Upper lobe of right lung (tissue), 1 donor: ENCODE data around the gene TMEM187. TPM values are rescaled to one million over a fixed set of nuclear protein-coding genes. Genes with fewer than 3 reads are reported as not detected.
"Not testable (repeated sequence)": the region's sequence is repeated elsewhere in the genome, so short reads cannot be mapped to it uniquely, and the experiment has no call there.

Experiments used
- ATAC-seq: fragments of 200-7000 bp; cut with Tn5 transposase; one replicate; pipeline ENCODE4 v1.9.1; 2020; ENCODE audit warnings: mild to moderate bottlenecking, moderate library complexity
- DNase-seq: peaks from one replicate; pipeline ENCODE4 v3.0.0-alpha.2; 2020
- H3K27ac ChIP-seq: fragments of 200-600 bp; one replicate; pipeline ENCODE4 v1.8.0; 2022
- H3K27me3 ChIP-seq: fragments of 200-600 bp; one replicate; pipeline ENCODE4 v1.8.0; 2022; ENCODE audit warnings: mild to moderate bottlenecking
- H3K36me3 ChIP-seq: fragments of 200-600 bp; one replicate; pipeline ENCODE4 v1.8.0; 2022
- H3K4me1 ChIP-seq: fragments of 200-600 bp; one replicate; pipeline ENCODE4 v1.8.0; 2022
- H3K4me3 ChIP-seq: fragments of 200-600 bp; one replicate; pipeline ENCODE4 v1.8.0; 2022; ENCODE audit warnings: mild to moderate bottlenecking
- H3K9me3 ChIP-seq: fragments of 200-600 bp; one replicate; pipeline ENCODE4 v1.8.0; 2022
- CTCF ChIP-seq: fragments of 200-600 bp; IDR thresholded peaks from one replicate; pipeline ENCODE4 v1.8.0; 2022; ENCODE audit warnings: antibody characterized with exemption
- intact Hi-C: fragments of 100-400 bp; cut with DNase I; formaldehyde crosslinking; loops from one replicate; pipeline ENCODE4 v1.11.0; 2022
- total RNA-seq: library from RNA; stranded (reverse); fragmentation: NEBNext Ultra II Directional; extraction: Animal tissue kit (Norgen Biotek cat#: 25700); gene quantifications from one replicate; pipeline ENCODE4 v1.2.1, GENCODE V29; 2021
- donor health status: DM: no; HTN: yes; CAD: no; lungs with severe emphysema.

The TMEM187 gene
- total RNA-seq, 1 donor from 2014 or later: 9.0 TPM

GRCh38 chrX:153971450-153972367 is 845 bp upstream of the TMEM187 start, which contains the start of gene HCFC1:
Gene HCFC1 (minus strand): TSS chrX:153971818. CDS start chrX:153970840, 978 bp downstream.
- peak within 1 kb of the TSS; percentile 98 for H3K27ac ChIP-seq
- intact Hi-C loops: no loop called here
- TF ChIP-seq CTCF: no peak

GRCh38 chrX:153973127-153974002 is 811 bp downstream of the TMEM187 start:
- ATAC-seq: no peak
- H3K27ac ChIP-seq: peak overlapping the region; percentile 98
- H3K4me1 ChIP-seq: peaks cover 20% of the 10 kb centered on the region
- no peak for DNase-seq
- intact Hi-C loops: no loop called here
- no peaks in the 10 kb centered on the region for H3K27me3 ChIP-seq
- peak overlapping the region; percentile 56 for H3K4me3 ChIP-seq
- no peaks in the 10 kb centered on the region for H3K36me3 ChIP-seq
- no peaks in the 10 kb centered on the region for H3K9me3 ChIP-seq
- no peak for TF ChIP-seq CTCF

More at GRCh38 chrX:153971450-153972367, 845 bp upstream of the TMEM187 start, which contains the start of gene HCFC1:
- H3K36me3 ChIP-seq: no peaks in the 10 kb centered on the region
- DNase-seq (peak; percentile 95), ATAC-seq (peak; percentile 72)
- H3K4me3 ChIP-seq: peak within 1 kb of the TSS; percentile 68
- H3K9me3 ChIP-seq: no peaks in the 10 kb centered on the region
- peaks cover 34% of the 10 kb centered on the region for H3K4me1 ChIP-seq
- H3K27me3 ChIP-seq: no peaks in the 10 kb centered on the region

GRCh38 chrX:153974003-153974725 is 1.6 kb downstream of the TMEM187 start:
- DNase-seq: no peak
- H3K36me3 ChIP-seq: no peaks in the 10 kb centered on the region
- peak overlapping the region; percentile 98 for H3K27ac ChIP-seq
- H3K4me3 ChIP-seq: peak overlapping the region; percentile 56
- H3K9me3 ChIP-seq: no peaks in the 10 kb centered on the region
- no peak for TF ChIP-seq CTCF
- H3K27me3 ChIP-seq: no peaks in the 10 kb centered on the region
- H3K4me1 ChIP-seq: peaks cover 13% of the 10 kb centered on the region
- intact Hi-C loops: no loop called here
- no peak for ATAC-seq

- Histone ChIP-seq H3K4me3 (no peak overlapping the region), H3K4me1 (peaks cover 12% of the 10 kb centered on the region), H3K27ac (no peak overlapping the region), H3K27me3 (no peaks in the 10 kb centered on the region), H3K36me3 (no peaks in the 10 kb centered on the region), H3K9me3 (no peaks in the 10 kb centered on the region)
- TF ChIP-seq CTCF: no peak
- DNase-seq (no peak), ATAC-seq (no peak)
- intact Hi-C loops: no loop called here
These were observed 2.3 kb downstream of the TMEM187 start for GRCh38 chrX:153974726-153975286.

GRCh38 chrX:153980394-153980793 is 7.8 kb downstream of the TMEM187 start:
- intact Hi-C loops, H3K36me3 ChIP-seq, DNase-seq, H3K9me3 ChIP-seq, H3K27ac ChIP-seq, H3K4me3 ChIP-seq, H3K4me1 ChIP-seq, H3K27me3 ChIP-seq: not testable (repeated sequence)
- peak; percentile 20 for ATAC-seq
